HL-60 (cell line): ENCODE results near the gene TBX20.

ENCODE experiments used
- DNase-seq, 2 experiments: peaks; one replicate each; pipeline ENCODE4 v3.0.0-alpha.2; 2010 to 2020; ENCODE audit warnings: low read depth in 1 of 2, low spot score in 1 of 2
- H3K27ac ChIP-seq: fragments of 250-450 bp; sonication (Bioruptor Pico); replicated peaks from 2 replicates; pipeline ENCODE4 v1.5.1; 2020; ENCODE audit warnings: mild to moderate bottlenecking, moderate library complexity
- H3K27me3 ChIP-seq: fragments of 250-450 bp; sonication (Bioruptor Pico); 2 replicates; pipeline ENCODE4 v1.5.1; 2021; ENCODE audit warnings: mild to moderate bottlenecking, moderate library complexity; ENCODE audit not compliant: insufficient read depth, poor library complexity, severe bottlenecking
- H3K4me3 ChIP-seq: replicated peaks from 2 replicates; pipeline ENCODE4 v1.5.1; 2011; ENCODE audit warnings: mild to moderate bottlenecking, control low read depth, low read length; ENCODE audit not compliant: insufficient read depth
- GABPA ChIP-seq: IDR thresholded peaks from 2 replicates; pipeline ENCODE4 v1.6.1; 2012; ENCODE audit warnings: low read depth
- POLR2AphosphoS5 ChIP-seq: IDR thresholded peaks from 2 replicates; pipeline ENCODE4 v1.6.1; 2012; ENCODE audit warnings: low read depth
- SPI1 ChIP-seq: IDR thresholded peaks from 2 replicates; pipeline ENCODE4 v1.6.1; 2012; ENCODE audit warnings: low read depth, mild to moderate bottlenecking, borderline replicate concordance
- TF ChIP-seq, protein P1 (sequence below): IDR thresholded peaks from one replicate; pipeline ENCODE4 v1.5.1; 2011; ENCODE audit warnings: low read length, control low read depth, inconsistent platforms; ENCODE audit not compliant: insufficient read depth
- TF ChIP-seq, protein P2 (sequence below): IDR thresholded peaks from 2 replicates; pipeline ENCODE4 v1.6.1; 2012; ENCODE audit warnings: low read depth; ENCODE audit not compliant: insufficient replicate concordance

Gene TBX20

DNA sequence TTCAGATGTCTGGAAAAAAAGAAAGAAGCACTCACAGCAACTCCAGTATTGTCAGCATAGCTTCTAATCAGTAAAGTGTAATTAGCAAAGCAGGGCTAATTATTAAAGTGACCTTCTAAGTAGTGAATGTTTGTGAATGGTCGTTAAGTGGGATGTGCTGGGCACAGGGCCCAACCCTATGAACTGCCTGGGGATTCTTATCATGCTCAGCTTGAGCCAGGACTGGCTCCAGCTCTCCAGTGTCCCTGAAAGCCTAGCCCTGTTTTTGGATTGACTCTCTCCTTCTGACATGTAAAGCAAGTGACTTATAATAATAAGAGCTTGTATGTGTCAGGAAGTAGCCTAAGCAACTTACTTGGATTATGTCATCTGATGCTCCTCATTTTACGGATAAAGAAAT lies 9.5 kb upstream of the TBX20 start:
- no peak overlapping the region for H3K27ac ChIP-seq
- H3K27me3 ChIP-seq = peaks cover 48% of the 10 kb centered on the region
- DNase-seq = no peak
- no peak overlapping the region for H3K4me3 ChIP-seq
- TF ChIP-seq GABPA (no peak), POLR2AphosphoS5 (no peak), SPI1 (no peak)
- TF ChIP-seq, protein P1, sequence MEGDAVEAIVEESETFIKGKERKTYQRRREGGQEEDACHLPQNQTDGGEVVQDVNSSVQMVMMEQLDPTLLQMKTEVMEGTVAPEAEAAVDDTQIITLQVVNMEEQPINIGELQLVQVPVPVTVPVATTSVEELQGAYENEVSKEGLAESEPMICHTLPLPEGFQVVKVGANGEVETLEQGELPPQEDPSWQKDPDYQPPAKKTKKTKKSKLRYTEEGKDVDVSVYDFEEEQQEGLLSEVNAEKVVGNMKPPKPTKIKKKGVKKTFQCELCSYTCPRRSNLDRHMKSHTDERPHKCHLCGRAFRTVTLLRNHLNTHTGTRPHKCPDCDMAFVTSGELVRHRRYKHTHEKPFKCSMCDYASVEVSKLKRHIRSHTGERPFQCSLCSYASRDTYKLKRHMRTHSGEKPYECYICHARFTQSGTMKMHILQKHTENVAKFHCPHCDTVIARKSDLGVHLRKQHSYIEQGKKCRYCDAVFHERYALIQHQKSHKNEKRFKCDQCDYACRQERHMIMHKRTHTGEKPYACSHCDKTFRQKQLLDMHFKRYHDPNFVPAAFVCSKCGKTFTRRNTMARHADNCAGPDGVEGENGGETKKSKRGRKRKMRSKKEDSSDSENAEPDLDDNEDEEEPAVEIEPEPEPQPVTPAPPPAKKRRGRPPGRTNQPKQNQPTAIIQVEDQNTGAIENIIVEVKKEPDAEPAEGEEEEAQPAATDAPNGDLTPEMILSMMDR = no peak
- TF ChIP-seq, protein P2, sequence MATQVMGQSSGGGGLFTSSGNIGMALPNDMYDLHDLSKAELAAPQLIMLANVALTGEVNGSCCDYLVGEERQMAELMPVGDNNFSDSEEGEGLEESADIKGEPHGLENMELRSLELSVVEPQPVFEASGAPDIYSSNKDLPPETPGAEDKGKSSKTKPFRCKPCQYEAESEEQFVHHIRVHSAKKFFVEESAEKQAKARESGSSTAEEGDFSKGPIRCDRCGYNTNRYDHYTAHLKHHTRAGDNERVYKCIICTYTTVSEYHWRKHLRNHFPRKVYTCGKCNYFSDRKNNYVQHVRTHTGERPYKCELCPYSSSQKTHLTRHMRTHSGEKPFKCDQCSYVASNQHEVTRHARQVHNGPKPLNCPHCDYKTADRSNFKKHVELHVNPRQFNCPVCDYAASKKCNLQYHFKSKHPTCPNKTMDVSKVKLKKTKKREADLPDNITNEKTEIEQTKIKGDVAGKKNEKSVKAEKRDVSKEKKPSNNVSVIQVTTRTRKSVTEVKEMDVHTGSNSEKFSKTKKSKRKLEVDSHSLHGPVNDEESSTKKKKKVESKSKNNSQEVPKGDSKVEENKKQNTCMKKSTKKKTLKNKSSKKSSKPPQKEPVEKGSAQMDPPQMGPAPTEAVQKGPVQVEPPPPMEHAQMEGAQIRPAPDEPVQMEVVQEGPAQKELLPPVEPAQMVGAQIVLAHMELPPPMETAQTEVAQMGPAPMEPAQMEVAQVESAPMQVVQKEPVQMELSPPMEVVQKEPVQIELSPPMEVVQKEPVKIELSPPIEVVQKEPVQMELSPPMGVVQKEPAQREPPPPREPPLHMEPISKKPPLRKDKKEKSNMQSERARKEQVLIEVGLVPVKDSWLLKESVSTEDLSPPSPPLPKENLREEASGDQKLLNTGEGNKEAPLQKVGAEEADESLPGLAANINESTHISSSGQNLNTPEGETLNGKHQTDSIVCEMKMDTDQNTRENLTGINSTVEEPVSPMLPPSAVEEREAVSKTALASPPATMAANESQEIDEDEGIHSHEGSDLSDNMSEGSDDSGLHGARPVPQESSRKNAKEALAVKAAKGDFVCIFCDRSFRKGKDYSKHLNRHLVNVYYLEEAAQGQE = no peak

DNA sequence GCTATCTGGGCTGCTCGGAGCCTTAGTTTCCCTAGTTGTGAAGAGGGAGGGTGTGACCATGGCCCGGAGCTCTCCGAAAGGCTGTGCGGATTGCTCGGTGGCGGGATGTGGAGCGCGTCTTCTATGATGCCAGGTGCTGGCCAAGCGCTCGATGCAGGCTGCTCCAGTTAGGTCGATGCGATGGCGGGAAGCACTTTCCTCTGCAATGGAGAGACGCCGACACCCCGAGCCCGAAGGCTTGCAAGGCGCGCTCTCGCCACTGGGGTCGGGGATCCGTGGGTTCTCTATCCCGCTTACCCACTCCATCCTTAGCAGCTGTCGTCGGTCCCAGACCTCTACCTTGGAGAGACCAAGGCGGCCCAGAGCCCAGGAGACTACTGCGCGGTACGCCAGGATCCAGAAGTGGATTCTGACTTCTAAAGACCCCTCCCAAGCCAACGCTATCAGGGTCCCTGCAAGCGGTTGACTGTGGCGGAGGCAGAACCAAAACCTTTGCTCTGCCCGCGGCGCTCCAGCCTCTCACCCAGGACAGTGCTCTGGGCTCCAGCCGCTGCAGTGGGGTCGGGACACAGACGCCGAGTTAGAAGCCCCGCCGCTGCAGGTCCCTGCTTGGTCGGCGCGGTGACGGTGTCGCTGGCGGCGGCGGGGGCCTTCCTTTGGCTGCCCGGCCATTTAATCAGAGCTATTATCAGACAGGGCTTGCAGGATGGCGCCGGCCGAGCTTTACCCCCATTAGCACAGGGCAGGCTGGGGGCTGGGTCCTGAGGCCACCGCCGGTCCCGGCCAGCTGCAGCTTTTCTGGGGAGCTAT lies 7.8 kb upstream of the TBX20 start:
- TF ChIP-seq SPI1 (no peak), GABPA (no peak), POLR2AphosphoS5 (no peak)
- TF ChIP-seq, protein P1 = no peak
- TF ChIP-seq, protein P2 = no peak
- no peak for DNase-seq
- Histone ChIP-seq H3K4me3 (no peak overlapping the region), H3K27me3 (peaks cover 63% of the 10 kb centered on the region), H3K27ac (no peak overlapping the region)

DNA sequence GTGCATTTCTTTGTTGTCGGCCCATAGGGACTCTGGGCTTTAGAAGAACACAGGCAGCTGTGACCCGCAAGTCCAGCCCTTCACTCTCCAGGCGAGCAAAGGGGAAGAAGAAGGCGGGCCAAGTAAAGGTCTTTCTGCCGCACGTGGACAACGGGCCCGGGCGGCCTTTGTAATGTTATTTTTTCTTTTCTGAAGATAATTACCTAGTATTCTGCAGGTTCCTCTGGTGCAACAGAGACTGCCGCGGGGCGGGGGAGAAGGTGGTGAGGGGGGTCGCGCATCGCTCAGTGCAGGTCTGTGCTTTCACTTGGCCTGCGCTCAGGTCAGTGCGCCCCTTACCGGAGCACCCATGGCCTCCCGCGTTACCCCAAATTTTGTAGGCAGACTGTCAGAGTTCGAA lies 7.1 kb upstream of the TBX20 start:
- peaks cover 70% of the 10 kb centered on the region for H3K27me3 ChIP-seq
- DNase-seq = no peak
- H3K27ac ChIP-seq = no peak overlapping the region
- TF ChIP-seq, protein P1 = no peak
- TF ChIP-seq SPI1 = no peak
- no peak overlapping the region for H3K4me3 ChIP-seq

DNA sequence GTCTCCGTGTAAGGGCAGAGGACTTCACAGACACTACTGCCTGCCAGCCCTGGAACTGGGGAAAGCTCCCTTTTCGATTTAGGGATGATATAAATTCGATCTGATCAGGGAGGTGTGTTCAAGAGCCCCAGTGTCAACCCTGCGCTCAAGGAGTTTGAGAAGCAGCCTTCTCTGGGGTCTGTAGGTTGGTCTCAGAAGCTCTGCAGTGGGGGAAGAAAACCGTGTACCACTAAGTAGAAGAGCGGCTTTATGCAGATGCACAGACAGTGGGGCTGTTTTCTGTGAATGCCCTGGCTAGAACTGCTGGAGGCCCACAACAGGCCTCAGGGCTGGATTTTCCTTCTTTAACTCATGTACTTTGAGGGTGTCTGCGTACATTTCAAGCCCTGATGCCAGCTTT lies 6.3 kb upstream of the TBX20 start:
- Histone ChIP-seq H3K27me3 (peaks cover 77% of the 10 kb centered on the region), H3K27ac (no peak overlapping the region), H3K4me3 (no peak overlapping the region)
- TF ChIP-seq GABPA (no peak), SPI1 (no peak), POLR2AphosphoS5 (no peak)
- TF ChIP-seq, protein P2 = no peak
- TF ChIP-seq, protein P1 = no peak
- no peak for DNase-seq
